T-helper 9 cell (primary cell): ENCODE data around the gene HTR2A.

Experiments used
- DNase-seq: peaks from one replicate; pipeline ENCODE4 v3.0.0-alpha.2; 2020

HTR2A gene

DNA sequence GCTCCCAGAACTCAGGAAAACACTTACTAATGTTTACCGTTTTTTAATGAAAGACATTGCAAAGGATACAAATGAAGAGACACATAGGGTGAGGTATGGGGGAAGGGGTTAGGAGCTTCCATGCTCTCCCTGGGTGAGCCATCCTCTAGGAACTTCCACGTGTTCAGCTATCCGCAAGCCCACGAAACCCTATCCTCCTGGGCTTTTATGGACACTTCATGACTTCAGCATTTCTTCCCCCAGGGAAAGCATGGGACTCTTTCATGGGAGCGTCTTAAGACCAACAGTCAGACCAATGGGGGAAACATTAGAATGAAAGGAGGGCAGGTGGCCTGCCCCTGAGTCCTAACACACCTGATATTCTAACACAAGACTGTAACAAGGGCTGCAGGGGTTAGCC lies 93.3 kb downstream of the HTR2A start:
- no peak for DNase-seq

DNA sequence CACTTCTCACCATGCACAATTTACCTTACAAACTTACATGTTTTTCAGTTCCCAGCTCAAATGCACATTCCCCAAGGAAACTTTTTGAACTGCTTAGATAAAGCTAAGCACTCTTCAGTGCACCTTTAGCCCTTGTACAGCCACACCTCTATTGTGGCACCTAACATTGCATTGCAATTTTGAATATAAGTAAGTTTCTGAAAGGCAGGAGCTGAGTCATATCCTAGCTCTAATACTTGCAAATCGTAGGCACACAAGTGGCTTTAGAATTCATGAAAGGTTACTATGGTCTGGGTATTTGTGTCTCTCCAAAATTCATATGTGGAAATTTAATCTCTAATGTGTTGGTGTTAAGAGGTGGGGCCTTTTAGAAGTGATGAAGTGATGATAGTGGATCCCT lies 95.0 kb downstream of the HTR2A start:
- DNase-seq: no peak

GRCh38 chr13:46799139-46799538 lies 97.7 kb downstream of the HTR2A start:
- DNase-seq: no peak

DNA sequence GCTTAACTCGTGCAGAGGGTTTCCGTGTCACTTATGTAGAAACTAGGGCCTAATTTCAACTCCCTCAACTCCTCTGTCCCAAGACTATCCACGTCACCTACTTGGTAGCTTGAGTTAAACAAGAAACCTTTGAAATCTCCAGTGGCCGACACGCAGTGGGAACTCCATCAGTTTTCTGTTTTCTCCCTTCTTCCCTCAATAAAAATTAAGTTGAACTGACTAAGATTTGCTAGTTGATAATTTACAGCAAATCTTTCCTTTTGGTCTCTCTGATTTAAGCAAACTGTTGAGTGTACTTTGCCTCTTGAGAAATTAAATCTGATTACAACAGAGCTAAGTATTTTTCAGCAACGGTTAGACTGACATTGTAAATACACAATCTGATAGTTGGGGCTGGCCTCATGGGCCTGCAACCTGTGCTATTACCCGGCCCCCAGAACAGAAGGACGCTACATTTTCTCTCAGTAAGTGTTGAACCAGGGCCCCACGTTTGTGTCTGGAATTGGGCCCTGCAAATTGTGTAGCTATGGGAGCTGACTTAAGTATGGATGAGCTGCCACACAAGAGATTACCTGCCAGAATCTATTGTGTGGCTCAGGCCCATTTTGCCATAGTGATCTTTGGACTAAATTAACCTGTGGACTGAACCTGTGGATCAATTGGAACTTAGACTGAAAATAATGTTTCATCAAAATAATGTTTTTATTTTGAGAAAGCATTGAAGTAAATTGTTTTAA lies 99.2 kb downstream of the HTR2A start:
- no peak for DNase-seq

GRCh38 chr13:46796515-46797474 lies 100.1 kb downstream of the HTR2A start, which contains the start of gene ESD:
ESD (minus strand) TSS chr13:46797161; CDS start chr13:46791413, 5,748 bp downstream.
- DNase-seq: peak; percentile 87

DNA sequence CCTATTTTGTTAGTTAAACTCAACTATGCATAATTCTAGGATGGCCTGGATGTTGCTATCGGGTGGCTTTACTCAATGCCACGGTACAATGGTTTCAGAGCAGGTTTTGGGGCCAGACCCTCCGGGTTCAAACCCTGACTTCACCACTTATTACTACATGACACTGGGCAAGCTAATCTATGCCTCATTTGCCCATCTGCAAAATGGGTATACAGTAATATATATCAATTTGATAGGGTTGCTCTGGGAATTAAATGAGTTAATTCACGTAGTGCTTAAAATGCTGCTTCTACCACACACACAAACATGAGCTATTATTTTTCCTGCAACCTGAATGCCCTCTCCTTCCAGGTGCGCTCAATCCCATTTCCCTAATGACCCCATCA lies 100.7 kb downstream of the HTR2A start:
- no peak for DNase-seq

GRCh38 chr13:46795321-46795720 lies 101.5 kb downstream of the HTR2A start:
- DNase-seq: no peak

DNA sequence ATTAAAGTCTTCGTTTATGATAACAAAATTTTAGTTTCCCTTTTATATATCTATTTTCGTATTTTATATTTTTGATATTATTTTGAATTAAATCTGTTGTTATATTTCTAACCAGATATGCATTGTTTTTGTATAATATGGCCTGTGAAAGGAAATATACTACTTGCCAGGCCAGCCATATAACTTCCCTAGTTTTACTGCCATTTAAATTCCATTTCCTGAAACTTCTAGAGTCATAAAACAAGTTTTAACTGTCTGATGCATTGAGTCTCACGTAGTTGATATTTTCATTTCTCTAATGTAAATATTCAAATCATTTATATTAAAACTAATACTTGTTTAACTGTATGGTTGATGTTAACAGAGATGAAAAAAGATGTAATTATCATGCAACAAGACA lies 113.3 kb downstream of the HTR2A start:
- DNase-seq: no peak

- DNase-seq: no peak
Observed at GRCh38 chr13:46782691-46783090, 114.2 kb downstream of the HTR2A start.

DNA sequence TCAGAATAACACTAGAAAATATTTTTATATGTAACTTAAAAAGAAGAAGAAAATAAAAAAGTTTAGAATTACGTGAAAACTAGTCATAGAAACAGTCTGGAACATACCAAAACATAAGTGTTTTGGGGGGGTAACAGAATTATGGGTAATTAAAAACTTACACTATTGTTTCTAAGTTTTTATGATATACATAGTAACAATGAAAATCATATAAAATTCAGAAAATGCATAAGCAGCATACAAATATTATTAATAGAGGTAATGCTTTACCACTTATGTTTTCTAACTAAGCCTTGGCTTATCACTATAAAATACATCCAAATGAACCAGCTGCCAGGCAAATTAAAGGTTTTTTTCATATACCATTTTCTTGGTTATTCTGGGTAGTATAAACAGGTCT lies 114.8 kb downstream of the HTR2A start:
- no peak for DNase-seq
